Stimulated activated CD8-positive, alpha-beta memory T cell treated with anti-CD3 and anti-CD28 coated beads, Interleukin-4, amount 100 ng/mL, for 24 hours (primary cell): ENCODE measurements around the gene ISM1.

ENCODE experiments used
- DNase-seq: peaks from one replicate; pipeline ENCODE4 v3.0.0-alpha.2; 2020; ENCODE audit warnings: low read depth

The ISM1 gene

DNA sequence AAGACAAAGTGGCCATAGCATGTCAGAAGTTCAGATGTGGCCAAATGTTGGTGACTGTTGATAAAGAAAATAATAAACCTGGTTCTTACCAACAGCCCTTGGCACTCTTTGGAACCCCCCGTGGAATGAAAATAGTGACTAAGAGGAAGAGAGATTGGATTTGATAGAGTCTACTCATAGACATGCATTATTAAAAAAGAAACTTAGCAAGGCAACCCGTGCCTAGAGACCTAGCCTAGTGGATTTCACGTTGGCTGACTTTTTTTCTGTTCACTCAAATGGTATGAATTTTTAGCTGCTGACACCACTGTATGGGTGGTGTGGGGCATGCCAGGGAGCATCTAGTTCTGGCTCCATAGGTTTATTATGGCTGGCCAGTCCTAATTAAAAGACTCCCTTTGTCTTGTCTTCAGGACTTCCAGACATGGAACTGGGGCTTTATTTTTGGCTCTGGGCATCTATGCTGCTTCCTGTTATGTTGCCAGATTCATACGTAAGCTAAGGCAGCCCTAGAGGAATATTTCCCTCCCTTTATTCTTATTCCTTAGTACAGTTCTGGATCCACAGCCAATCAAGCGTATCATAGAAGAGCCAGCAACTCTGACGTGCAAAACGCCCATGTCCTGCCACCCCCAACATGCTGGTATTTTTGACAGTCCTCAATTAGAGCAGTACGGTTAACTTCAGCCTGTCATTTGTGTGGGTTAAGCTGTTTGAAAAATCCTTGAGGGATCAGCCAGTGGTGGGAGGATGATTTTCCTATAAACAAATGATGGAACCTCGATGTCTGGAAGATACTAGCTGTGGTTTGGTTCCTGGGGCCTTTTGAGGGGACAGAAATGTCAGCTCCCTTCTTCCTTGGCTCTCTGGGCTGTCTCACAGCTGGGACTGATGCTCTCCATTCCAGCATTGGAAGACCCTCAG, 127.5 kb downstream of the ISM1 start:
- no peak for DNase-seq

DNA sequence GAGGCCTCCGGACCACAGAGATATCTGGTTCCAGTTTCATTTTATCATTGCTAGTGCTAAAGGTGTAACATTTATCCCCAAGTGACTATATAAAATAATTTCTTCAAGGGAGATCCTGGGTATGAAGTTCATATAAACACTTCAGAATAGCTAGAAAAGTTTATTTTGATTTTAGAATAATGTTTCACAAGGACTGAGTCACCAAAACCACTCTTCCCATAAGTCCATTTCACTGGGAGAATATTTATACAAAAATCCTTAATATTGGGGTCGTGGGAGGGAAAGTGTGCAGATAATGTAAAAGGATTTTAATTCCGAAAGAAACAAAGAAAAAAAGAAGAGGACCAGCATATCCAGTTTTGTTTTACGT, 128.1 kb downstream of the ISM1 start:
- no peak for DNase-seq
